ENCODE data around the gene RBM22. TPM values are rescaled to one million over a fixed set of nuclear protein-coding genes. Genes with fewer than 3 reads are reported as not detected.

RBM22 gene
- total and polyA plus RNA-seq, 8 donors = 18.9 to 116 (median 27.9) TPM

DNA sequence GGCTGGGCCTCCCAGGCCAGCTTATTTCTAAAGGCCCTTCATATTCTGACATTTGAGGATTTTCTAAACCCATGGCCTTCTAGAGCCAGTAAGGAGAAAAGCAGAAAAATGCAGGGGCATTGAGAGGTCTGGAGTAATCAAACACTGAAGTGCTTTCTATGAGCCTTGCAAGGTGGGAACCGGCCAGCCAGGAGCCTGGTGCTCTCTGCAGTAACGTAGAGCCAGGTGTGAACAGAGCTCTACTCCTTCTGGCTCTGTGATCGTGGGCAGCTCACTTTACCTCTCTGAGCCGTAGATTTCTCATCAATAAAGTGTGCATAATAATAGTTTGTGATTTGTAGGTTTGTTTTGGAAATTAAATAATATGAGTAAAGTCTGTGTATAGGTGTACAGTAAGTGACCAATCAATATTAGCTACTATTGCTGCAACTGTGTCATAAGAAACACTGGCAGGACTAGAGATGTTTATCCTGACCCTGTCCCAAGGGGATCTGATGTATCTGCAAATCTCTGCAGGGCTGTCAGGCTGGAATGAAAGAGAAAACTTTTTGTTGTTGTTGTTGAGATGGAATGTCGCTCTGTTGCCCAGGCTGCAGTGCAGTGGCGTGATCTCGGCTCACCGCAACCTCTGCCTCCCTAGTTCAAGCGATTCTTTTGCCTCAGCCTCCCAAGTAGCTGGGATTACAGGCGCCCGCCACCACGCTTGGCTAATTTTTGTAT, 57.7 kb downstream of the RBM22 start:
- H3K36me3 ChIP-seq = peaks cover 0 to 4% (median 2%) of the 10 kb centered on the region in 4 donors
- DNase-seq = no peak
- intact Hi-C loops (cut with DNase I; ENCODE audit: low total_unique reads) = no loop called here
- WGBS, 5 donors = 80 to 87% (median 83%) methylated on average over 12 of the region's 12 CpGs
- peak overlapping the region in 2 of 4 donors; percentile 4 to 19 for H3K4me3 ChIP-seq
- no peaks in the 10 kb centered on the region for H3K27me3 ChIP-seq
- H3K9me3 ChIP-seq = no peaks in the 10 kb centered on the region
- no peak for TF ChIP-seq EP300 (IDR thresholded peaks at IDR 0.05)
- no peak for TF ChIP-seq CTCF (IDR thresholded peaks at IDR 0.05)
- peak overlapping the region in 4 of 5 donors; percentile 85 to 90 (median 88) for H3K27ac ChIP-seq
- H3K4me1 ChIP-seq = peaks cover 76 to 98% (median 85%) of the 10 kb centered on the region in 4 donors

GRCh38 chr5:150642567-150642927, 58.3 kb downstream of the RBM22 start:
- TF ChIP-seq POLR2AphosphoS5 (IDR thresholded peaks at IDR 0.05) (peak in 1 of 3 donors; percentile 45), CTCF (IDR thresholded peaks at IDR 0.05) (no peak)
- Histone ChIP-seq H3K9me3 (no peaks in the 10 kb centered on the region), H3K4me3 (peak overlapping the region in 2 of 4 donors; percentile 4 to 19), H3K36me3 (no peaks in the 10 kb centered on the region), H3K27me3 (no peaks in the 10 kb centered on the region), H3K27ac (peak overlapping the region in 4 of 5 donors; percentile 85 to 90 (median 88)), H3K4me1 (peaks cover 77 to 98% (median 85%) of the 10 kb centered on the region in 4 donors)
- intact Hi-C loops (cut with DNase I; ENCODE audit: low total_unique reads) = no loop called here
- peak; percentile 77 to 92 for DNase-seq
- 13 to 37% (median 21%) methylated on average over 4 to 5 of the region's 5 CpGs for WGBS, 5 donors

DNA sequence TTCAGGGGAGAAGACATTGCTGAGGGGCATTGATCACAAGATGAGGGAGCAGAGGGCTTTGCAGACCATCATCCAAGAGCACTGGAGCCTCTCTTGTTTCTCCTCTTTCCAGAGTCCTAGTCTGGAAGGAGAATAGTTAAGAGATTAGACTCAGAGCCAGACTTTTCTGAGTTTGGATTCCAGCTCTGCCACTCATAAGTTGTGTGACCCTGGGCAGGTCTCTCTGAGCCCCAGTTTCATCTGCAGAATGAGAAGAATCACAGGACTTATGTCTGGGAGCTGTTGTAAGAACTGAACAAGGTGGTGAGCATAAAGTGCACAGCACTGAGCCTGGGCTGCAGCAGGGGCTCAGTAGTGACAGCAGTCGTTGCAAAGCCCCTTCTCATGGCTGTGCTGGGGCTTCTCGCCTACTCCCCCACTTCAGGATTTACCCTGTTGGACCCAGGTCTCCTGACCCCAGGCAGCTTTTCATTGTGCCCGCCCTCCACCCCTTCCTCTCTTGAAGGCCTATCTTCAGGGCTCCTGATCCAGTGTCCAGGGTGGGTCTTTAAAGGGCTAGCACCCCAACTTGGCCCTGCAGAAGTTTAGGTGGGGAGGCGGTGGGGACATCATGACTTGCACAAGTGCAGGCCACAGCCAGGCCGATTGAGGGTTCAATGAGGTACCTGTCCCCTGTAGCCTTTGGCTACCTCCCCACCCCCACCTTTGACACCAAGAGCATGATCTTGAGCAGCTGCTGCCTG, 58.9 kb downstream of the RBM22 start:
- TF ChIP-seq POLR2AphosphoS5 (IDR thresholded peaks at IDR 0.05) (no peak), EP300 (IDR thresholded peaks at IDR 0.05) (no peak), POLR2A (IDR thresholded peaks at IDR 0.05) (no peak), CTCF (IDR thresholded peaks at IDR 0.05) (no peak)
- Histone ChIP-seq H3K9me3 (no peaks in the 10 kb centered on the region), H3K4me3 (peak overlapping the region in 1 of 4 donors; percentile 19), H3K27ac (peak overlapping the region; percentile 49 to 90 (median 86)), H3K36me3 (no peaks in the 10 kb centered on the region), H3K27me3 (no peaks in the 10 kb centered on the region), H3K4me1 (peaks cover 83 to 98% (median 87%) of the 10 kb centered on the region in 4 donors)
- intact Hi-C loops (cut with DNase I; ENCODE audit: low total_unique reads) = no loop called here
- no peak for DNase-seq
- 49 to 75% (median 71%) methylated on average over 5 of the region's 5 CpGs for WGBS, 5 donors

- H3K36me3 ChIP-seq = no peaks in the 10 kb centered on the region
- TF ChIP-seq EP300 (IDR thresholded peaks at IDR 0.05) (no peak), POLR2AphosphoS5 (IDR thresholded peaks at IDR 0.05) (peak in 1 of 3 donors; percentile 4)
- intact Hi-C loops (cut with DNase I; ENCODE audit: low total_unique reads) = no loop called here
- no peaks in the 10 kb centered on the region for H3K9me3 ChIP-seq
- H3K27me3 ChIP-seq = no peaks in the 10 kb centered on the region
- 60 to 83% (median 72%) methylated on average over 9 of the region's 9 CpGs for WGBS, 5 donors
- H3K4me3 ChIP-seq = peak overlapping the region in 2 of 4 donors; percentile 2 to 5
- H3K4me1 ChIP-seq = peaks cover 91 to 99% (median 96%) of the 10 kb centered on the region in 4 donors
- peak overlapping the region; percentile 73 to 90 (median 86) for H3K27ac ChIP-seq
- no peak for DNase-seq
Measured at GRCh38 chr5:150641006-150641570, 59.8 kb downstream of the RBM22 start.

Other genes with a start within 250 kb of the RBM22 start
- 10 to 100 TPM; 14.2 to 32.9 (median 21.6) TPM for gene NDST1, start 192.9 kb downstream of the RBM22 start, total RNA-seq
- 10 to 100 TPM in 1 of 3 donors, 1 to 10 TPM in 2; 6.4 to 15.3 (median 7.2) TPM for gene NDST1, start 192.9 kb downstream of the RBM22 start, polyA plus RNA-seq
- 10 to 100 TPM in 3 of 5 donors, 1 to 10 TPM in 2; 3.7 to 52.7 (median 20.1) TPM for gene SYNPO, start 60.4 kb downstream of the RBM22 start, total RNA-seq
- 10 to 100 TPM; 12.6 to 42.3 (median 23.2) TPM for gene SYNPO, start 60.4 kb downstream of the RBM22 start, polyA plus RNA-seq
- gene MYOZ3, start 39.8 kb downstream of the RBM22 start, total RNA-seq = under 1 TPM in 1 of 5 donors, not detected in 4; 0.55 TPM
- 1 to 10 TPM in 1 of 3 donors, under 1 TPM in 2; 0.23 to 1.8 (median 0.50) TPM for gene MYOZ3, start 39.8 kb downstream of the RBM22 start, polyA plus RNA-seq
- gene DCTN4, start 58.0 kb upstream of the RBM22 start, total RNA-seq = 100 to 1,000 TPM in 1 of 5 donors, 10 to 100 TPM in 4; 27.7 to 113 (median 54.7) TPM
- 10 to 100 TPM; 16.1 to 30.7 (median 18.1) TPM for gene DCTN4, start 58.0 kb upstream of the RBM22 start, polyA plus RNA-seq
- 10 to 100 TPM in 4 of 5 donors, 1 to 10 TPM in 1; 9.9 to 63.8 (median 24.2) TPM for gene SMIM3, start 77.7 kb upstream of the RBM22 start, total RNA-seq
- gene SMIM3, start 77.7 kb upstream of the RBM22 start, polyA plus RNA-seq = 10 to 100 TPM; 15.8 to 47.5 (median 46.9) TPM
- 1 to 10 TPM in 1 of 5 donors, not detected in 4; 4.7 TPM for gene IRGM, start 145.5 kb upstream of the RBM22 start, total RNA-seq
- gene IRGM, start 145.5 kb upstream of the RBM22 start, polyA plus RNA-seq = not detected
- 10 to 100 TPM in 2 of 5 donors, 1 to 10 TPM in 2, under 1 TPM in 1; 0.87 to 21.1 (median 8.7) TPM for gene ZNF300, start 203.9 kb upstream of the RBM22 start, total RNA-seq
- 1 to 10 TPM; 1.4 to 9.9 (median 1.5) TPM for gene ZNF300, start 203.9 kb upstream of the RBM22 start, polyA plus RNA-seq